HG03432 (cell line): ENCODE results near the gene ITPKB.

Source experiments
- ATAC-seq: cut with Tn5 transposase; IDR thresholded peaks from one replicate; pipeline ENCODE4 v1.9.1; 2021; ENCODE audit warnings: mild to moderate bottlenecking, moderate library complexity; ENCODE audit not compliant: unreplicated experiment

Gene ITPKB

DNA sequence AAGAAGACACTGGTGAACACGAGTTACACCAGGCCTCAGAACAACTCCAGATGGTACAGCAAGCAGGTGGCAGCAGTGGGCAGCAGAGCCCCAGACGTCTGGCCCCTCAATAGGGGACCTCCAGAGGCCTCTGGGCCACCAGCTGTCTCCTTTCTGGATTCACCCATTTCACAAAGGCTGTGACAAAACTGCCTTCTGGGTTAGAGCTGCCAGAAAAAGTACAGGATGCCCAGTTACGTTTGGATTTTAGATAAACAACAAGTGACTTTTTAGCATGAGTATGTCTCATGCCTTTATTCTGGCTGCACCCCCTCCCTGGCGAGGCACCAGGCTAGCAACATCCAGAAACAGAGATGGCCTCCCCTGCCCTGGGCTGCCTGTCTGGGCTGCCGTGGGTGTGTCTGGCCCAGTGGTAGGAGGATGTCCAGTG lies 30.1 kb downstream of the ITPKB start:
- ATAC-seq = no peak

DNA sequence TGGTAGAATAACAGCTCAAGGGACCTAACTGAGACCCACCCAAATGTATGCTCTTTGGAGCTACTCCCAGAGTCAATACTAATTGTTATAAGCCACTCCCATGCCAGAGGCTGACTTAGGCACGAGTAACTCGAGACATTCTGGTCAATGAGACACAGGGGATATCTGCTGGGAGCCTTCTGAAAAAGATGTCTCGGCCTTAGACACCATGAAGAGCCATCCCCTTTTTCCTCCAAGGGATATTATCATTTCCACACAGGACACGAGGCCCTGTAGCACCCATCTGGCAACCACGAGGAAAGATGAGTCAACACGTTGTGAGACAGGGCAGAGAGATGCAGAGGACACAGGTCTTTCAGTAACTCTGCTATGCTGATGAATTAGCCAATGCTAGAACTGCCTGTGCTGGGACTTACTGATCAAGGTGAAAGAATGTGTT lies 30.7 kb downstream of the ITPKB start:
- ATAC-seq = no peak

DNA sequence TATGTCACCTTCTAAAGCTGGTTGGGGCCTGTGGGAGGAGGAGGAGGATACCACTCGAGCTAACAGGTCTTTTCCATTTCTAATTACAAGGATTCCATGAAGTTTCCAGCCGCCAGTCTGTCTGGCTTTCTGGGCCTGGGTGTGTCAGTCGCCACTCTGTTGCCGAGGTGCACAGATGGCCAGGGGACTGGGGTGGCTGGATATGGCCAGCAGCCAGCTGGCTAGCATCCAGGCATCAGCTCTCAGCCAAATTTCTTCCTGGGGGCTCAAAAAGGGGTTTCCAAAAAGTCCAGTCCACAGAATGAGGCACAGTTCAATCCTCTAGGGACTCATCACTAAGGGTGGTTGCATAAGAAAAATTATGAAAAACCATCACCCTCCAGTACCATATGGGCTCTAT lies 32.4 kb downstream of the ITPKB start:
- ATAC-seq = no peak

DNA sequence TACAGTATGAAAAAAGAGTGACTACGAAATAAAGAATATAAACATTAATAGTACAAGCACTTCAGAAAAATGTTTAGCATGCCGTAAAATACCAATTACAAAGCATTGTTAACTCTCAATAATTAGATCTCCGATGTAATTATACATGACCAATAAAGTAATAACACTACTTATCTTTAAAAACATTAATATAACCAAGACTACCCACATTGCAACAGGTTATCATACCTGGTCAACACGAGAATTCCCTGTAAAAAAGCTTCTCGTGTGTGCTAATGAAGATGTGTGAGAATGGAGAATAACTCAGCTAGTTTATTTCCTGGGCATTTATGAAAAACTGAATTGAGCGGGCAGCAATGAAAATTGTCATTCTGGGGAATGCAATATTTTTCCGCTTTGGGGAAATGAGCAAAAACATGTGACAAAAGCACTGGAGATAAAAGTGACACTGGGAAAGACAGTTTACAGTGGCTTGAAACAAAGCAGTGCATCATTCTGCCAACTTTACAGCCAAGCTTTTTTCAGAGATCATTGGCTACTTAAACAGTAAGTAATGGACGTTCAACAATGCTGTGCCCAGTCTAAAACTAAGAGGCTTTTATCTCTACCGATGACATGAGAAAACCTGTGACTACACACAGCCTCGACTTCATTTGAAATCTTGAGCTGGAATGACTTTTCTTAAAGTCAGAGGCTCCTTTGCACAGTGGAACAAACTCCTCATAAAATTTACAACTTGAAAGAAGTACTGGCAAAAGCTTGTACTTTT lies 34.7 kb downstream of the ITPKB start:
- no peak for ATAC-seq

DNA sequence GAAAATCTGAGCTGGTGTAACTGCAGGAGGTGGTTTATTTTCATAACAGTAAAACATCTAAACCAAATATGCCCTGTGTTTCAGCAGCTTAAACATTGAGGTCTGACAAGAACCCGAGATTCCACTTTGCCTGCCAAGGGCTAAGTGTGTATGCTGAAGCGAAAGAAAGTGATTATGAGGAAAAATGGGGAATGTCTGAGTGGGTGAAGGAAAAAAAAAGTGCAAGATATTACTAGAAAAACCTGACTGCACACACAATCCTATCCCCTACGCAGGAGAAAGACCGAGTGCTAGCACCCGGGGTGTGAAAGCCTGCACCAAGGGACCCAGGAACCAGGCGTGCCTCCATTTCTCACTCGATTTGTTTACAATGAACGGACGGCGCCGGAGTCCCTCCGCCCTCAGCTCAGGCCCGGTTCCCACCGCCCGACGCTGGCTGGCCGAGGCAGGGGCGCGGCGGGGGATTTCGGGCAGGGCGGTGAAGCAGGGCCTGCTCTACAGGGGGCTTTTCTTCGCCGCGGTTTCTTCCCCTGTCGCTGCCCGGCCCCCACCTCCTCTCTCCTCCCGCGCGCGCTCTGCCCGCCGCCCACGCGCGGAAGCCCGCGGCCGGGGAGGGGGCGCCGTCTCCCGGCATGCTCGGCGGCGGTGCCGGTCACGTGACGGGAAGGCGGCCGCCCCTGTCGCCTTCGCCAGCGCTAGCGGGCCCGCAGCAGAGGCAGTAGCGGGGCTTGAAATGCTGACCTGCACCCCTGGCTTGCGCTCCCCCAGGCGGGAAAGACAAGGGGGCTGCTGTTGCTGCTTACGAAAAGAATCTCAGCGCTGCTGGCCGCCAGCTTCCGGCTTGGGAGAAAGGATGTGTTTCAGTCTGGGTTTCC lies 35.9 kb downstream of the ITPKB start:
- peak; percentile 88 for ATAC-seq

DNA sequence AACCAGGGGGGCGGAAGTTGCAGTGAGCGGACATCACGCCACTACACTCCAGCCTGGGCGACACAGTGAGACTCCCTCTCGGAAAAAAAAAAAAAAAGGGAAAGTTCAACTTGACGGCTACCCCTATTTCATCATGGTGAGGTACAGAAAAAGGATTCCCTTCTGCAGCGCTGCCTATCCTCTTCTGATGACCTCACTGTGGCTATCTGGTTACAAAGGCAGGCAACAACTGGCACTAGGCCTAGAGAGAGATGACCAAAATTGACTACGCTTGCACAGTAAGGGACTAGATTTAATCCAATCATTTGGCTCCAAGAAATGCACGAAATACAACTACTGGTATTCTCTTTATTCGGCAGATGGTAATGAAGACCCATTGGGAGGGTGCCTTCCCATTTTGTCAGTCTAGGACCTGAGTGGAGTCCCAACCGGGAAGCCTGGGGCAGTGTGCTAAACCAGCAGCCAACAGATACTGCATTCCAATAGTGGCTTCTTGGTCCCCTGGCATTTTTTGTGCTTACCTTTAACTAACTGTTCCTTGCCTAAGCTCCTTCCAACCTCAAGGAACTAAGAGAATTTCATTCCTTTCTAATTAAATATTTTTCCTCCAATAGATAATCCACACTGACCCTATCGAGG lies 36.6 kb downstream of the ITPKB start:
- ATAC-seq = no peak

DNA sequence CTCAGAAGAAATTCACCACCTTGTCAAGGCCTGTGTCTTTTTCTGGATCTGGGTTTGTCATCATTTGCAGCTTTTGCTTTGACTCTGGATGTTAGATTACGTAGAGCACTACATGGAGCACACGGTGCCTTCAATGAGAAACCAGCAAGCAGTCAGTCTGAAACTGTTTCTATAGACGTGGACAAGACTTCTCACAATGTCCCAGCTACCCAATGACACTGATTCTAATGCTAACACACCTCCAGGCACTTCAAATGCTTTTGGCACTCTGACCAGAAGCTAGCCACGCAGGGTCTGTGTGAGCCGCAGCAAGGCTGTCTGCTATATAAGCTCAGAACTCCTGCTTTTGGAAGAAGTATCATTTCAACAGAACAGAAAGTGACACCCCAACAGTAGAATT lies 38.2 kb downstream of the ITPKB start:
- ATAC-seq = no peak

DNA sequence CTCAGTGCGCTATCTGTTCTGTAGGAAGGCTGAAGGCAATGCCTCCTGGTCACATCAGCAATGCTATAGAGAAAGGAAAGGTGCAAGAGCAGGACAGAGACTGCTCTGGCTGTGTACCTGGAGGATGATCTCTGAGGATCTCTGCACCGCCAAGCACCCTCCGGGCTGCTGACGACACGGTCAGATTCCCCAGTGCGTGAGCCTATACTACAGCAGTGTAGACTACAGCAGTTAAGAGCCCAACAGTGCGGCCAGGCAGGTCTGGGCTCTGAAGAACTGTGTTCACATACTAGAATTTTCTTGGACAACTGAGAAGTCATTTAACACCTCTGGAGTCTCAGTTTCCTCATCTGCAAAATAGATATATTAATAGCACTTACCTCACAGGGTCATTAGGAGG lies 39.9 kb downstream of the ITPKB start:
- no peak for ATAC-seq

DNA sequence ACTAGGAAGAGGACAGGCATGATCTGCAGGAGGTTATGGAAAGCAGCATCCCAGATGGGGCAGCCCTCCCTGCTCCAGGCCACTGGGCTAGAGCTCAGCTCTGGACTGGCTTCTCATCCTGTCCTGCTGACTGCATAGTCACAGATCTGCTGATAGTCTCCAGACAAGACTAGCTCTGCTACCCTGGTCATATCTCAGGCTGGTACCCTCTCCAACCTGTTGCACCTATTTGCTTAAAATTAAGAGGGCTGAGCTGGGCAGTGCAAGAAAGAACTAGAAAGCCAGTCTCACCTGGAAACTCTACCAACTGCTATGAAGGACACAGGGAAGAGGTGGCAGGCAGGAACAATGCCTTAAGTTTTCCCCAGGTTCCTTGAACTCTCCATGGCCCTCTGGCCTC lies 40.4 kb downstream of the ITPKB start:
- no peak for ATAC-seq

DNA sequence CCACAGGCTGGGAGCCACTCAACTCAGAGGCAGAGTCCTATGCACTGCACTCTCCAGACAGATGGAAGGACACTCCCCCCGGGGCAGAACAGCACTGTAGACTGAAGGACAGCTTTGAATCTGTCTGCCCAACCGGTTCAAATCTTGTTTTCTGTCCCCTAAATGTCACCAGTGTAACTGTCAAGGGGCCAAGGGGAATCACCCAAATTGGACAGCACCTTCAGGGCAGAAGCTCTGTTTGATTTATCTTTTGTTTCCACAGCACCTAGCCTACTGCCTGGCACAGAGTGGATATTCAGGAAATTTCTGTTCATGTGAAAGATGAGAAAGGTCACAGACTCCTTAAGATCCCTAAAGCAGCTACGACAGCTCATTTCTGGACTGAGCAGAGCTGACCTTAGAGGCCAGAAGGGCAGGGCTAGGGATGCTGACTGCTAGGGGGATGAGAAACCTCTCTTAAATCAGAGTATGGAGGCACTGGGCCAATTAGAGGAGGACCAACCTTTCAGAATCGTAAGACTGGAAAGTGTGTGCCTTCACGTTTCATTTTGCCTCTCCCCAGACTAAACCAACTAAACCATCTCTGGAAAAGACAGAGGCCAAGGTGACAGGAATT lies 41.0 kb downstream of the ITPKB start:
- ATAC-seq = peak; percentile 35

DNA sequence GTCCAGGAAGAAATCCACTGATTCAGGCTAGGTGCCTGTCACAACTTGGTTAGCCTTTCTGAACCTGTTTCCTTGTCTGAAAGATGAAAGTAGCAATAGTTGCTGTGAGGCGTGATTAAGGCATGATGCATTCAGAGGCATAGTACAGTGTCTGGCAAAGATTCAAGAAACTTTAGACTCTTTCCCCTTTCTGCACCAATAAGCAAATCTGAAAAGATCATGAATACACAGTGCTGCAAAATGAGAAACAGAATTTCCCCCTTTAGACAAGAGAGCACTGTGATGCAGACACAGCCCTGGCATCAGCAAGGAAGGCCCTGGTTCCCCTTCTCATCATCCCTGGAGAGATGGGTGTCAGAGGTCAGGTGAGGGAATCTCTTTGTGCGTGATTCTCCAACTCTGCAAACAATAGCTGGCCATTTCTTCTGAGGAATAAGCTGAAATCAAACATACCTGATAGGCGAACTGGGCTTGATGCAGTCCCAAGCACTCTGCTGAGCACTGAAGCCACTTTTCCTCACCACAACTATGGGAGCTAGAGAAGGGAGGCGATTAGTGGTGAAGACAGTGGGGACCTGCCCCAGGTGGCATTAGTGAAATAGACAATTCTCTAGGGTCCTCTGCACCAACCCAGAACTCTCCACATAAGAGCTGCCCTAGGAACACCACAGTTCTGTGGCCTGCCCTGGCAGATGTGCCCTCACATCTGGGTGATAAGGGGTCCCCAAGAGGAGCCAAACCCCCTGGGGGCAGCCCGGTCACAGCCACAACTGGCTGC lies 41.7 kb downstream of the ITPKB start:
- peak; percentile 75 for ATAC-seq

DNA sequence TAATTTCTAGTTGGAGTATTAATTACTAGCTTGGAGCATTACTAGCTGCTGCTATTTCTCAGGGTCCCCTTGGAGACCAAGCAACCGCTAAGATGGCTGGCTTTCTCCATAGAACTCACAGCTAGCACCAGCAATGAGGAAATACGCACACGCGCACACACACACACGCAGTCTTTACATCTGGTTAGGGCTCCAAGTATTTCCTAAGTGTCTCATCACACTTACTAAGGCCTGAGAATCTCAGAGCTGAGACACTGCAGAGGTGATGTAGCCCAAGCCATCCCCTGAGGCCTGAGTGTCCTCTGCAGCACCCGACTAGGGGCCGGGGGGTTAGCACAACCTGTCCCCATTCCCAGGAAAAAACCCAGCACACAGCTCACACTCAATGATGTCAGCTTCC lies 42.5 kb downstream of the ITPKB start:
- ATAC-seq = no peak

DNA sequence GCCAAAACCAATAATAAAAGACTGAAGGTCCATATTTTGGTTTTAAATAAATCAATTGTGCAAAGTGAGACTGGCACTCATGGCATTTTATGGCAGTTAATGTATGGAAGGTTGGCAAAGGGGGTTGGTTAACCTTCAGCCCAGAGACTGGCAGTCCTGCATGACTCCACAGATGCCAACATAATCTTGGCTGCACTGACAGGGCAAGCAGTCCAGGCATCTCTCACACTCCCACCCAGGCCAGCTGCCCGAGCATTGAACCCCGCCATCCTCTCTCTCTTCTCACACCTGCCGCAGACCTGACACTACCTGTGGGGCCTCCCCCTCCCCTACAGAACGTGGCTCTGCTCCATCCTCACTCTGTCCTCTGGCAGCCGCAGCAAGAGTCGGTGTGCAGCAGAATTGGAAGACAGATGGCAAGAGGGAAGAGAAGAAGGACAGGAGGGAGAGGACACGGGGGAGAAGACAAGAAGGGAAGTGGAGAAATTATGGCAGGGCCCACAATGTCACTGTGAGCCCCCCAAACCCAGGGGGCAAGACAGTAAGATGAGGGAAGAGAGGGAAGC lies 43.7 kb downstream of the ITPKB start:
- ATAC-seq = no peak

DNA sequence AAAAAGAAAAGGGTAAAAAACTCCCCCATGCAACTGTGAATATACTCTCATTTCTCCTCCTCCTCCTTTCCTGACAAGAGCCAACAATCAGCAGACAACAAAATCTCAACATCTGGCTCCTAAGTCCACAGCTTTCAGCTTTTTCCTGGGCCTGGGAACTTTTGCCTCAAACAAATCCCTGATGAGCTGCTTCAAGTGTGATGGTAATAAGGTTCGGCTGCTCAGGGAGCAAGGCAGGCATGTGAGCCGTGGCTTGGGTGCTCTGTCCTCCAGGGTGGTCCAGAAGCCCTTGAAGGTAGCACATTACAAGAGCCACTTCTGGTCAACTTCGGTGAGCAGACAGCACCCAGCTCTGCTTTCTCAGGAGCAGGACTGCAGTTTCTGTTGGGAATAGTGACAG lies 46.3 kb downstream of the ITPKB start:
- no peak for ATAC-seq

DNA sequence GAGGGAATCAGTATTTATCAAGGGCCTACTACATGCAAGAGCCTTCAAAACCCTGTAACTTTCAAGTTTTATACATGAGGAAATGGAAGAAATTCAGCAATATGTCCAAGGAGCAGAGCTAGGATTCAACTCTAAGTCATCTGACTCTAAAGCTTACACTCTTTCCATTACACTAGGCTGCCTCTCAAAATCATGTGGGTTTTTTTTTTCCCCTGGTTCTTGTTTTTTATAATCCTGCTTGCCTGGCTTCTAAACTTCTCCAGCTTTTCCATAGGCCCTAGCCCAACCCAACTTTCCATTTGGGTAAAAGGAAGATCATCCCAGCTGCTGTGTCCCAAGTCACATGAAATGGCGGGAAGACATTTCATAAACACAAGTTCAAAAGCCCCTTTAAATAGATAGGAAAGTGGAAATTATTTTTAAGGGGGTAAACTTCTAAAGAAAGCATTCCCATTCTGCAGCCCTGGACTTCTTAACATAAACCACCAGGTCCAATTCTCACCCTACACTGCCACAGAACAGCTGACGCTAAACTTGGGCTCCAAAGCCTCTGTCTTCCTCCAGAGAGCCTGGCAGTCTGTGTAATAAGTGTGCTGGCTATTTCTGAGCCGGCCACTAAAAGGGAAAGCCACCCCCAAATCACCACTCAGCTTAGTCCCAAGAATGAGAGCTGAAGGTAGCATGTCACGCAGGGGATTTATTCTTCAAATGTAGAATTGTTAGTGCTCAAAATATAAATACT lies 46.9 kb downstream of the ITPKB start:
- ATAC-seq = no peak

DNA sequence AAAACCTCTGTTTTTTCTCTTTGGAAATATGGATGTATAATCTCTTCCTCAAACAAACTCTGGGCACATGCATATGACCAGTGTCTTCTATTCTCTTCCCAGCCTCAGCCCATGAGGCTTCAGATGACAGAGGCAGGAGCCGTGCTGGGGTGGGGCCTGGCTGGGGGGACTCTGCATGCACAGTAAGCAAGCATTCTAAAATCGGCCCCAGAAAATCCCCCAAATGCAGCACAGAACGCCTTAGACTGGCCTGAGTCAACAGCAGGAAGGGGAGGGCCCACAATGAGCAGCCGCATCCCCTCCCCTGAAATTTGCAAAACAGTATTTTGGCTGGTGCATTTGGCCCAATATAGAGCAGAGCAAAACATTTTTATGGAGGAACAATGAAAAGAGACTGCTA lies 47.8 kb downstream of the ITPKB start:
- ATAC-seq = peak; percentile 71

DNA sequence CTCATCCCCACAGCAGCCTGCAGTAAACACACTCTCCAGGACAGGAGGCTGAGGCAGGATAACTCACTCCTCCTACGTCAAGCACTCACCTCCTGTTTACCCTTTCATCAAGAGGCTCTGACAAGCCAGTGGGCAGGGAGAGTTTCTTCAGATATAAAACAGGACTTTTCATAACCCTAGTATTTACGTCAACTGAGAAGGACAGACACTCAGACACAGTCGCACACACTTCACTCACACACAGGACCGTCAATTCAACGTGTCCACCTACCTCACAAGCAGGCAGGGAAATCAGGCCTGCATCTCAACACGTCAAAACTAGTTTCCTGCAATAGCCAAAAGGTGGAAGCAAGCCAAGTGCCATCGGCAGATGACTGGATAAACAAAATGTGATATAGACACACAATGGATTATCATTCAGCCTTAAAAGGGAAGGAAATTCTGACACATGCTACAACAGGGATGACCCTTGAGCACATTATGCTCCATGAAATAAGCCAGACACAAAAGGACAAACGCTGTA lies 48.6 kb downstream of the ITPKB start:
- ATAC-seq = no peak

DNA sequence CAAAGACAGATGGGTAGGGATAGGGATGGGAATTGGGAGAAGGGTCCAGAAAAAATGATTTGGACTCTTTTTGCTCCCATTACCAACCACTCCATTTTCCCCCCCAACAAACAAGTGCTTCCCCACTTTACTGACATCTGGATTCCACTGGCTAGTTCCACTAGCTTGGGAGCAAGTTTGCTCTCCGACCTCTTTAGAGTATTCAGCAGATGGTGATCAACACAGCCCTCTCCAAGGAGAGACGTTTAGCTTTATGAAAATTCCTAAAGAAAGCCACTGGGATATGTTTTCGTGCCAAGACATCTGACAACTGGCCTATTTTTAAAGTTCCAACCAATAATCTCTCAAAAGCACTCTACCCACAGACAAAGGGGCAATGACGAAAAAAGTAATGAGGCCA lies 50.3 kb downstream of the ITPKB start:
- ATAC-seq = no peak

DNA sequence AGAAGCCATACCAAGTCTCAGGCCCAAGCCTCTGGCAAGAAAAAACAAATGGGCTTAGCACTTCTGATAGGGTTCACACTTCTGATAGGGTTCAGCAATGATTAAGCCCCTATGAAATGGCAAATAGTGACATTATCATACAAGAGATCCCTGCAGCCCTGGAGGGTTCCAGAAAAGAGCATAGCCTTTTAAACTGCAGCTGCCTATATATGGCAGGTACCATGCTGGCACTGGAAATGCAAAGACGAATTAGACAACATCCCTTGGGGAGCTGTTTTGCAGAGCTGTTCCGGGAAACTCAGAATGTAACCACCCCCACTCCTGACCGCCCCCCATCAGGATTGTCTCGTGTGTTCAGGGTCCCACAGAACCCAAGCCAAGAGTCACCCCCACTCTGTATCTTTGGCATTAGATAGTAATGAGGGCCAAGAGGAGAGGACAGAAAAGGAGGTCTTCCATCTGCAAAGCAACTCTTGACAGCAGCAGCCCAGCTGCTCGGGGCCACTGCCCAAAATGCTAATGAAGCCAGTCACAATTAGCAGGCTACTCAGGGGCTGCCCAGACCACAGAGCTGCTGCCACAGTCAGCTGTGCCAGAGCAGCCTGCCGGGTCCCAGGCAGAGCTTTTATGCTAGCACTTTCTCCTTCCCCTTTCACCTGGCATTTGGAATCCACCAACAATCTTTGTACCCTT lies 50.9 kb downstream of the ITPKB start:
- ATAC-seq = no peak
